Measurements from ENCODE around the gene VAT1L.

- TF ChIP-seq ZNF121 (CRISPR knock-in tag; IDR thresholded peaks at IDR 0.05) (no peak), NR3C1 (CRISPR knock-in tag; conservative IDR thresholded peaks at IDR 0.05; ENCODE audit: low read depth) (no peak)
- TF ChIP-seq, protein P1, sequence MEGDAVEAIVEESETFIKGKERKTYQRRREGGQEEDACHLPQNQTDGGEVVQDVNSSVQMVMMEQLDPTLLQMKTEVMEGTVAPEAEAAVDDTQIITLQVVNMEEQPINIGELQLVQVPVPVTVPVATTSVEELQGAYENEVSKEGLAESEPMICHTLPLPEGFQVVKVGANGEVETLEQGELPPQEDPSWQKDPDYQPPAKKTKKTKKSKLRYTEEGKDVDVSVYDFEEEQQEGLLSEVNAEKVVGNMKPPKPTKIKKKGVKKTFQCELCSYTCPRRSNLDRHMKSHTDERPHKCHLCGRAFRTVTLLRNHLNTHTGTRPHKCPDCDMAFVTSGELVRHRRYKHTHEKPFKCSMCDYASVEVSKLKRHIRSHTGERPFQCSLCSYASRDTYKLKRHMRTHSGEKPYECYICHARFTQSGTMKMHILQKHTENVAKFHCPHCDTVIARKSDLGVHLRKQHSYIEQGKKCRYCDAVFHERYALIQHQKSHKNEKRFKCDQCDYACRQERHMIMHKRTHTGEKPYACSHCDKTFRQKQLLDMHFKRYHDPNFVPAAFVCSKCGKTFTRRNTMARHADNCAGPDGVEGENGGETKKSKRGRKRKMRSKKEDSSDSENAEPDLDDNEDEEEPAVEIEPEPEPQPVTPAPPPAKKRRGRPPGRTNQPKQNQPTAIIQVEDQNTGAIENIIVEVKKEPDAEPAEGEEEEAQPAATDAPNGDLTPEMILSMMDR (IDR thresholded peaks at IDR 0.05), result no peak
These were observed 71.3 kb downstream of the VAT1L start for GRCh38 chr16:77859493-77860232.
